ENCODE results near the gene GNL3.
"Not testable (repeated sequence)": the region's sequence is repeated elsewhere in the genome, so short reads cannot be mapped to it uniquely, and the experiment has no call there.

GNL3 gene

DNA sequence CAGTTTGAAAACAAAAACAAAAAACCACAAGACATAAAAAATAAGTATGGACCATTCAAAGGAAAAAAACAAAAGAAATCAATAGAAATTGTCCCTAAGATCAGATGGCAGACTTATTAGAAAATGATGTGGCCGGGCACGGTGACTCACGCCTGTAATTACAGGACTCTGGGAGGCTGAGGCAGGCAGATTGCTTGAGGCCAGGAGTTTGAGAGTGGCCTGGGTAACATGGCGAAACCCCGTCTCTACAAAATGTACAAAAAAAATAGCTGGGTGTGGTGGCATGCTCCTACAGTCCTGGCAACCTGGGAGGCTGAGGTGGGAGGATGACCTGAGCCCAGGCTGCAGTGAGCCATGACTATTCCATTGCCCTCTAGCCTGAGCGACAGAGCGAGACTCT is 36.7 kb downstream of the GNL3 start:
- no peak for DNase-seq

DNA sequence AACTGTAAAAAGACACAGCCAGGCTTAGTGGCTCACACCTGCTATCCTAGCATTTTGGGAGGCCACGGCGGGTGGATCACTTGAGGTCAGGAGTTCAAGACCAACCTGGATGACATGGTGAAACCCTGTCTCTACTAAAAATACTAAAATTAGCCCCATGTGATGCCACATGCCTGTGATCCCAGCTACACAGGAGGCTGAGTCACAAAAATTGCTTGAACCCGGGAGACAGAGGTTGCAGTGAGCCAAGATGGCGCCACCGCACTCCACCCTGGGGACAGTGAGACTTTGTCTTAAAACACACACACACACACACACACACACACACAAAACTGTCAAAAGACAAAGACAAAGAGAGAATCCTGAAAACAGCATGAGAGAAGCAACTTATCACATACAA is 38.1 kb downstream of the GNL3 start:
- DNase-seq, result no peak

DNA sequence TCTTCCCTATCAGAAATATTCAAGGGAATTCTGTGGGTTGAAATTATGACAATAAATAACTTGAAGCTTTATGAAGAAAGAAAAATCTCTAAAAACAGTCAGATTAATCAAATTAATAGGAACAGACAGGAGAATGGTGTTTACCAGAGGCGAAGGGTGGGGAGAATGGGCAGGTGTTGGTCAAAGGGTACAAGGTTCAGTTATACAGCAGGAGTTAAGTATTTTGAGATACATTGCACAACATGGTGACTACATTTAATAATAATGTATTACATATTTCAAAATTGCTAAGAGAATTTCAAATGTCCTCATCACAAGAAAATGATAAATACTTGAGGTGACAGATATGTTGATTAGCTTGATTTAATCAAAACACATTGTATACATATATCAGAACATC is 38.7 kb downstream of the GNL3 start:
- no peak for DNase-seq

DNA sequence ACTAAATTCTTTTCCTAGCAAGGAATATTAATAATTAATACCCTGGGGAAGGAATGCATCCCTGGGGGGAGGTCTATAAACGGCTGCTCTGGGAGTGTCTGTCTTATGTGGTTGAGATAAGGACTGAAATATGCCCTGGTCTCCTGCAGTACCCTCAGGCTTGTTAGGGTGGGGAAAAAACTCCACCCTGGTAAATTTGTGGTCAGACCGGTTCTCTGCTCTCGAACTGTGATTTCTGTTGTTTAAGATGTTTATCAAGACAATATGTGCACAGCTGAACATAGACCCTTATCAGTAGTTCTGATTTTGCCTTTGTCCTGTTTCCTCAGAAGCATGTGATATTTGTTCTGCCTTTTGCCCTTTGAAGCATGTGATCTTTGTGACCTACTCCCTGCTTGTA is 42.9 kb downstream of the GNL3 start:
- not testable (repeated sequence) for DNase-seq

DNA sequence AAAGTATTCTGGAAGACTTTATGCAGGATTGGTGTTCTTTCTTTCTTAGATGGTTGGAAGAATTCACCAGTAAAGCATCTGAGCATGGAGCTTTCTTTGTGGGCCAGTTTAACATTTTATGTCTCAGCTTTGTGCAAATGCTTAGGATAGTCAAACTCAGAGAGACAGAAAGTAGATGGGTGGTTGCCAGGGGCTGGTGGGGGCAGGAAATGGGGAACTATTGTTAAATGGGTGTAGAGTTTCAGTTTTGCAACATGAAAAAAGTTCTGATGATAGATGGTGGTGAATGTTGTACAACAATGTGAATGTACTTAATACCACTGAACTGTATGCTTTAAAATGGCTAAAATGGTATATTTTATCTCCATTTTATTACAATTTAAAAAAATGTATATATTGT is 44.8 kb downstream of the GNL3 start:
- DNase-seq, result no peak

DNA sequence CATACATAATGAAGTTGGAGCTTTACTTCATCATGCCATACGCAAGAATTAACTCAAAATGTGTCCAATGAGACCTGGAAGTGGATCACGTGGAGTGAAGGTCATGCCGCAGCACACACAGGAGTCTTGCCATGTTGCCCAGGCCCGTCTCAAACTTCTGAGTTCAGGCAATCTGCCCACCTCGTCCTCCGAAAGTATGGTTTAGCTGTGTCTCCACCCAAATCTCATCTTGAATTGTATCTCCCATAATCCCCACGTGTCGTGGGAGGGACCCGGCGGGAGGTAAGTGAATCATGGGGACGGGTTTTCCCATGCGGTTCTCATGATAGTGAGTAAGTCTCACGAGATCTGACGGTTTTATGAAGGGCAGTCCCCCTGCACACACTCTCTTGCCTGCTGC is 45.8 kb downstream of the GNL3 start:
- no peak for DNase-seq

DNA sequence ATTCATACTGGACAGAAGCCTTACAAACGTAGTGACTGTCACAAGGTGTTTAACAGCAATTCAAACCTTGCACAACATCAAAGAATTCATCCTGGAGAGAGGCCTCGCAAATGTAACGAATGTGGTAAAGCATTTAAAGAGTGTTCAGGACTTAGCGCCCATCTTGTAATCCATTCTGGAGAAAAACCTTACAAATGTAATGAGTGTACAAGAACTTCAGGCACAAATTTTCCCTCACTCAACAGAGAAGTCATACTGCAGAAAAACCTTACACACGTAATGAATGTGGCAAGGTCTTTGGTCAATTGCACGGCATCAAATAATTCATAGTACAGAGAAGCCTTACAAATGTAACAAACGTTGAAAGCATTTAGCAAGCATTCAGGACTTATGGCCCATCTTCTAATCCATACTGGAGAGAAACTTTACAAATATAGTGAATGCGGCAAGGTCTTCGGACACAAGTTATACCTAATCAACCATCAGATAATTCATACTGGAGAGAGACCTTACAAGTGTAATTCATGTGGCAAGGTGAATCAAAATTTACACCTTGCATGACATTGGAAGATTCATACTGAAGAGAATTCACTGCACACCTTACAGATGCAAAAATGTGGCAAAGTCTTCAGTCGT is 47.5 kb downstream of the GNL3 start:
- DNase-seq, result no peak

DNA sequence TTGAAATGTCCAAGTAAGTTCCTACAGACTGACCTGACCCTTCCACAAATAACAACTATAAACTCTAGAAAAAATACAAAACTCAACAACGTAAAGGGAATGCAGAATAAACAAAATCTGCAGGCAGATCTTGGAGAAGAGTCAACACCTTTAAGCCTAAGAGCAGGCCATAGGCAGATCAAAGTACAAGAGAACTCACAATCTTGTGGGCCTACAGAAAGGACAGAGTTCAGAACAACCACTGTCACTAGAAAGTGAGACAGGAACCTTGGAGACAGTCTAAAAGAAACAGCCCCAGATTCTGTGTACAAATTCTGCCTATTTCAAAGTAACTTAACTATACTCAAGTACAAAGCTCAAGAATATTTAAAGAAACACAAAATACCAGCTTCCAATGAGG is 53.9 kb downstream of the GNL3 start:
- DNase-seq, result no peak

DNA sequence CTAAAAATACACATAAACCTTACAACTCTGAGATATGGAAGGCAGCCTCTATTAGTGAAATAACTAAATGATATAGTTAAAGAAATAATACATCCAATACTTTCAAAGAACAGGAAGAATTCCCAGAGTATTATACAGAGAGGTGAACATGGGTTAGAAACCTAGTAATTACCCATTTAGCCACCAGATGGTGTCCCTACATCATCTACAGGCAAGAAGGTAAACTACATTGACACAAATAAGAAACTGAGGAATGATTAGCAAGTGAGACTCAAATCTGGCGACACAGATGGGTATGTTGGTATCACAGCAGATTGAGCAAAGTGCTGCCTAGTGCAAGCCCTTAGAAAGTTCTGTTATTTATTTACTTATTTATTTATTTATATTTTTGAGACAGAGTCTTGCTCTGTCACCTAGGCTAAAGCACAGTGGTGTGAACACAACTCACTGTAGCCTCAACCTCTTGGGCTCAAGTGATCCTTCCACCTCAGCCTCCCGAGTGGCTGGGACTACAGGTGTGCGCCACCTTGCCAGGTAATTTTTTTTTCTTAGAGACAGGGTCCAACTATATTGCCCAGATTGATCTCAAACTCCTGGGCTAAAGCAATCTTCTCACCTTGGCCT is 56.7 kb downstream of the GNL3 start:
- peak in 1 of 2 experiments; percentile 29 for DNase-seq

DNA sequence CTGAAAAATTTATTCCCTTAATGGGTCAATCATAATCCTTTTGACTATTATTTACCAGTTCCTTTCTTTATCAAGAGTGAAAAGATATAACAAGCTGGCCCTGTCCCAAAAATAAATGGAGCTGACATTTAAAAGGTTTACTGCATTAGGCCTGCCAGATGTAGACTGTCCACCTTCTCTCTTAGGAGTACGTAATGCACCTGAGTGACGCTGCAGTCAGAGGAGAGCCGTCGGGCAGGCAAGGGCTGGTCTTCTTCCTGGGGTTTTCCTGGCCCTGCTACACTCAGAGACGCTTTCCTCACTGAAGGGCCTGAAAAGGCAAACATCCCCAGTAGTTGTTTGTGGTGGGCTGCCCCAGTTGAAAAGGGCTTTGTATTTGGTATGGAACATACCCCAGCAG is 57.3 kb downstream of the GNL3 start:
- DNase-seq, result no peak

DNA sequence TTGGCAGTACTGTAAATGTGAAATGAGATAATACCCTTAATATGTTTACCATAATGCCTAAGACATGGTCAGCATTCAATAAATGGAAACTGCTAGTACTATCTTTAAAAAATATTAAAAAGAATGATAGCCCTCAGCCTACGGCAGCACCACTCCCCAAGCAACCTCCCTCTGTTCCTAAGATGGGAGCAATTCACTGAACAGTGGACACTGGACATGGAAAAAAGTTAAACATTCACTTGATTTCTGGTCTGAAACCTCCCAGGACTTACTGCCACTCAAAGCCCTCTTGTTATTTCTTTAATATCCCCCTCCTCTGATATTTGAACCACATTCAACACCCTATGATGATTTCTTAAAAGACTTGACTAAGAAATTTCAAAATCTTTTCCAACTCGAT is 57.9 kb downstream of the GNL3 start:
- DNase-seq, result no peak
